PC-9 (cell line): ENCODE measurements around the gene BANF2. TPM values are rescaled to one million over a fixed set of nuclear protein-coding genes. Genes with fewer than 3 reads are reported as not detected.

Experiments used
- BruUV-seq: library from RNA; stranded (reverse); fragments of 400-500 nt; replicated peaks from 2 replicates; lab custom pipeline; 2021; lab: Mats Ljungman, UMichigan
- CTCF ChIA-PET: fragments of 300-600 bp; sonication (Branson Sonifier 250); formaldehyde crosslinking; loops from one replicate; lab custom pipeline; 2022; ENCODE audit warnings: antibody characterized with exemption; lab: Charles Lee
- POLR2A ChIA-PET: fragments of 300-600 bp; sonication (Branson Sonifier 250); formaldehyde crosslinking; loops from one replicate; lab custom pipeline; 2022; ENCODE audit warnings: antibody characterized with exemption; ENCODE audit not compliant: unreplicated experiment; lab: Charles Lee
- DNase-seq, 2 experiments: peaks; one replicate each; pipeline versions ENCODE4 v3.0.0 to v3.0.0-alpha.2; 2015 to 2022; ENCODE audit warnings: mixed read lengths in 1 of 2
- H2AFZ ChIP-seq: fragments of 200-600 bp; sonication (generic); 2 replicates; pipeline ENCODE4 v1.8.1; 2017; ENCODE audit warnings: antibody characterized with exemption
- H3F3A ChIP-seq: fragments of 200-600 bp; sonication (generic); 2 replicates; pipeline ENCODE4 v1.8.1; 2017; ENCODE audit warnings: antibody characterized with exemption, mild to moderate bottlenecking, low read depth; ENCODE audit not compliant: insufficient read depth
- H3K27ac ChIP-seq: fragments of 200-600 bp; sonication (generic); 2 replicates; pipeline ENCODE4 v1.6.1; 2016; ENCODE audit warnings: mixed run types
- H3K27me3 ChIP-seq: fragments of 200-600 bp; sonication (generic); 2 replicates; pipeline ENCODE4 v1.6.1; 2016; ENCODE audit warnings: low read depth, mixed run types; ENCODE audit not compliant: insufficient read depth
- H3K36me3 ChIP-seq: fragments of 200-600 bp; sonication (generic); 2 replicates; pipeline ENCODE4 v1.6.1; 2016; ENCODE audit warnings: low read depth, mixed run types
- H3K4me1 ChIP-seq: fragments of 200-600 bp; sonication (generic); replicated peaks from 2 replicates; pipeline ENCODE4 v1.6.1; 2016; ENCODE audit warnings: mixed run types; ENCODE audit not compliant: insufficient read depth
- H3K4me2 ChIP-seq: fragments of 200-600 bp; sonication (generic); 2 replicates; pipeline ENCODE4 v1.6.1; 2017; ENCODE audit warnings: mixed run types
- H3K4me3 ChIP-seq: fragments of 200-600 bp; sonication (generic); 2 replicates; pipeline ENCODE4 v1.6.1; 2016; ENCODE audit warnings: mixed run types
- H3K79me2 ChIP-seq: fragments of 200-600 bp; sonication (generic); 2 replicates; pipeline ENCODE4 v1.6.1; 2017; ENCODE audit warnings: low read depth, mixed run types
- H3K9me2 ChIP-seq: fragments of 200-600 bp; sonication (generic); 2 replicates; pipeline ENCODE4 v1.8.1; 2017; ENCODE audit warnings: mild to moderate bottlenecking; ENCODE audit not compliant: insufficient read depth
- H3K9me3 ChIP-seq: fragments of 200-600 bp; sonication (generic); 2 replicates; pipeline ENCODE4 v1.8.1; 2016; ENCODE audit warnings: low read depth; ENCODE audit not compliant: insufficient read depth
- H4K20me1 ChIP-seq: fragments of 200-600 bp; sonication (generic); 2 replicates; pipeline ENCODE4 v1.8.1; 2017; ENCODE audit not compliant: insufficient read depth
- EZH2 ChIP-seq: fragments of 200-600 bp; sonication (generic); IDR thresholded peaks from 2 replicates; pipeline ENCODE4 v1.8.0; 2017; ENCODE audit warnings: antibody characterized with exemption, low read depth
- intact Hi-C: fragments of 100-400 bp; cut with micrococcal nuclease; formaldehyde crosslinking; loops from one replicate; pipeline ENCODE4 v1.10.0; 2022; ENCODE audit not compliant: unreplicated experiment
- total RNA-seq: library from RNA; stranded (reverse); gene quantifications from 2 replicates; pipeline ENCODE4 v1.2.3, GENCODE V29; 2021
- TF ChIP-seq, protein P1 (sequence below): fragments of 200-600 bp; sonication (generic); conservative IDR thresholded peaks from 2 replicates; pipeline ENCODE4 v1.6.1; 2017; ENCODE audit warnings: mixed run types, antibody characterized with exemption, mild to moderate bottlenecking, moderate library complexity

BANF2 gene
- total RNA-seq, 1 experiment from 2014 or later = not detected

DNA sequence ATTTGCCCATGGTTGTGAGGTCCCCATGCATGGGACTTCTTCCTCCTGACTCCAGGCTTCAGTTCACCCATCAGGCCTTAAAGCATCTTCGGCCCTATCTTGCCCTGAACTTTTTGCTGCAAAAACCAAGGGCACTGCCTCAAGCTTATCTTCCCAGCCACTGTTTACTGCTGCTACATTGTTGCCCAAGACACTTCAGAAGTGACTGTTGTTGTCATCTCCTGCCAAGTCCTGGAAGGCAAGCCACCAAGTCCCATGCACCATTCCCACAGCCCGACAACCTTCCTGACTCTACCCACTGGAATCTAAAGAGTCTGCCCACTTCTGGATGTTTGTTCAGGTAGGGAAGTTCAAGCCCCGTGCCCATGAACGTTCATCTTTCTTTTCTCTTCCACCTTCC, 12.4 kb downstream of the BANF2 start:
- no peaks in the 10 kb centered on the region for H3K36me3 ChIP-seq
- no peaks in the 10 kb centered on the region for H3K9me2 ChIP-seq
- DNase-seq = no peak
- no peaks in the 10 kb centered on the region for H3K79me2 ChIP-seq
- no peak for TF ChIP-seq EZH2
- TF ChIP-seq, protein P1, sequence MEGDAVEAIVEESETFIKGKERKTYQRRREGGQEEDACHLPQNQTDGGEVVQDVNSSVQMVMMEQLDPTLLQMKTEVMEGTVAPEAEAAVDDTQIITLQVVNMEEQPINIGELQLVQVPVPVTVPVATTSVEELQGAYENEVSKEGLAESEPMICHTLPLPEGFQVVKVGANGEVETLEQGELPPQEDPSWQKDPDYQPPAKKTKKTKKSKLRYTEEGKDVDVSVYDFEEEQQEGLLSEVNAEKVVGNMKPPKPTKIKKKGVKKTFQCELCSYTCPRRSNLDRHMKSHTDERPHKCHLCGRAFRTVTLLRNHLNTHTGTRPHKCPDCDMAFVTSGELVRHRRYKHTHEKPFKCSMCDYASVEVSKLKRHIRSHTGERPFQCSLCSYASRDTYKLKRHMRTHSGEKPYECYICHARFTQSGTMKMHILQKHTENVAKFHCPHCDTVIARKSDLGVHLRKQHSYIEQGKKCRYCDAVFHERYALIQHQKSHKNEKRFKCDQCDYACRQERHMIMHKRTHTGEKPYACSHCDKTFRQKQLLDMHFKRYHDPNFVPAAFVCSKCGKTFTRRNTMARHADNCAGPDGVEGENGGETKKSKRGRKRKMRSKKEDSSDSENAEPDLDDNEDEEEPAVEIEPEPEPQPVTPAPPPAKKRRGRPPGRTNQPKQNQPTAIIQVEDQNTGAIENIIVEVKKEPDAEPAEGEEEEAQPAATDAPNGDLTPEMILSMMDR = no peak
- intact Hi-C loops = no loop called here
- H3K27me3 ChIP-seq = no peaks in the 10 kb centered on the region; the same call in 1 of the 2 replicates
- H3K4me1 ChIP-seq = no peaks in the 10 kb centered on the region
- no peak overlapping the region for H3K4me3 ChIP-seq
- no peak overlapping the region for H2AFZ ChIP-seq
- ChIA-PET POLR2A (no interaction called here), CTCF (no interaction called here)
- no peaks in the 10 kb centered on the region for H3F3A ChIP-seq
- no peak overlapping the region for H3K4me2 ChIP-seq
- BruUV-seq = no TSS peak
- H4K20me1 ChIP-seq = no peaks in the 10 kb centered on the region
- no peaks in the 10 kb centered on the region for H3K9me3 ChIP-seq
- no peak overlapping the region for H3K27ac ChIP-seq

DNA sequence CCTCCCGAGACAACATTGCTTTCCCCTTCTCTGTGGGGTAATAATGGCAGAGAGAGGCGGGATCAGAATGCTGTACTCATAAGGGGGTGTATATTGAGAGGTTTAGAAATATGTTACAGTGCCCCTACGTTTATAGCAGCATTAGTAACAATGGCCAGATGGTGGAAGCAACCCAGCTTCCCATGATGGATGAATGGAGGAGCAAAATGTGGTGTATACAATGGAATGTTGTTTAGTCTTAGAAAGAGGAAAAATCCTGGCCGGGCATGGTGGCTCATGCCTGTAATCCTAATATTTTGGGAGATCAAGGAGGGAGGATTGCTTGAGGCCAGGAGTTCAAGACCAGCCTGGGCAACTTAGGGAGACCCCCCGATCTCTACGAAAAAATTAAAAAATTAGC, 12.9 kb downstream of the BANF2 start:
- H4K20me1 ChIP-seq = no peaks in the 10 kb centered on the region
- no peaks in the 10 kb centered on the region; the same call in 1 of the 2 replicates for H3K27me3 ChIP-seq
- H3K27ac ChIP-seq = no peak overlapping the region
- H3F3A ChIP-seq = no peaks in the 10 kb centered on the region
- H3K36me3 ChIP-seq = no peaks in the 10 kb centered on the region
- H3K9me2 ChIP-seq = no peaks in the 10 kb centered on the region
- ChIA-PET CTCF (no interaction called here), POLR2A (interaction anchor here (0.6 kb wide), 1 partner anchor 39 kb away, joined by 10 read pairs; no protein-coding TSS in a partner anchor)
- H3K9me3 ChIP-seq = no peaks in the 10 kb centered on the region
- no peak overlapping the region for H3K4me2 ChIP-seq
- TF ChIP-seq, protein P1 = no peak
- TF ChIP-seq EZH2 = no peak
- BruUV-seq = no TSS peak
- H3K4me3 ChIP-seq = no peak overlapping the region
- no peak overlapping the region for H2AFZ ChIP-seq
- no peaks in the 10 kb centered on the region for H3K4me1 ChIP-seq
- intact Hi-C loops = no loop called here
- no peaks in the 10 kb centered on the region for H3K79me2 ChIP-seq
- DNase-seq = no peak

DNA sequence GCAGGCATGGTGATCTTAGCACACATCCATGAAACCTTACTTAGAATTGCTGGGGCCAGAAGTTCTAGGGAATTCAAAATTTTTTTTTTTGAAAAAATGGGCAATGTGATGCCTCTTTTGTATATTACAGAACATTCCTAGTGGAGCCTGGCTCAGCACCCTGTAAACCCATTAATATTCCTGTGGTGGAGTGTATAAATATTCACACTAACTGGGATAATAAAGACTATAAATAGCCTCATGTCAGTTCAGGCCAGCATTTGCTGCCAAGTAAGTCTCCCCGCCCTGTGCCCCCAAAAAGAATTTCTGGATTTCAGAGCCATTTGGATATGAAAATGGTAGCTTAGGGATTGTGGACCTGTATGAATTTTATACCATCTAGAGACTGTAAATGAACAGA, 14.8 kb downstream of the BANF2 start:
- no peaks in the 10 kb centered on the region for H3K79me2 ChIP-seq
- no peak for TF ChIP-seq EZH2
- TF ChIP-seq, protein P1 = no peak
- H3K36me3 ChIP-seq = no peaks in the 10 kb centered on the region
- H3K27ac ChIP-seq = no peak overlapping the region
- H4K20me1 ChIP-seq = no peaks in the 10 kb centered on the region
- POLR2A ChIA-PET = no interaction called here
- H3K27me3 ChIP-seq = no peaks in the 10 kb centered on the region; the same call in 1 of the 2 replicates
- BruUV-seq = no TSS peak
- H3K4me3 ChIP-seq = no peak overlapping the region
- no peak overlapping the region for H3K4me2 ChIP-seq
- no peaks in the 10 kb centered on the region for H3F3A ChIP-seq
- CTCF ChIA-PET = interaction anchor here (0.5 kb wide), 1 partner anchor 16 kb away, joined by 3 read pairs; no protein-coding TSS in a partner anchor
- no peak for DNase-seq
- H3K9me3 ChIP-seq = no peaks in the 10 kb centered on the region
- H2AFZ ChIP-seq = no peak overlapping the region
- intact Hi-C loops = no loop called here
- H3K4me1 ChIP-seq = no peaks in the 10 kb centered on the region
- H3K9me2 ChIP-seq = no peaks in the 10 kb centered on the region
